HG03066 (cell line): ENCODE data around the gene MCF2L2.

Experiments used
- ATAC-seq: cut with Tn5 transposase; IDR thresholded peaks from one replicate; pipeline ENCODE4 v1.9.1; 2021; ENCODE audit warnings: low read depth; ENCODE audit not compliant: unreplicated experiment

Gene MCF2L2

GRCh38 chr3:183213415-183214276, 214.8 kb downstream of the MCF2L2 start:
- no peak for ATAC-seq

- ATAC-seq, result no peak
Measured at GRCh38 chr3:183212565-183212964, 215.9 kb downstream of the MCF2L2 start.

GRCh38 chr3:183212096-183212495, 216.3 kb downstream of the MCF2L2 start:
- no peak for ATAC-seq

GRCh38 chr3:183211352-183211751, 217.1 kb downstream of the MCF2L2 start:
- ATAC-seq, result no peak

- no peak for ATAC-seq
Measured at GRCh38 chr3:183210862-183211341, 217.5 kb downstream of the MCF2L2 start.

GRCh38 chr3:183210341-183210740, 218.1 kb downstream of the MCF2L2 start:
- ATAC-seq, result no peak

- ATAC-seq, result no peak
Measured at GRCh38 chr3:183208800-183209199, 219.6 kb downstream of the MCF2L2 start.

- no peak for ATAC-seq
Measured at GRCh38 chr3:183208260-183208659, 220.2 kb downstream of the MCF2L2 start.

- ATAC-seq, result no peak
Measured at GRCh38 chr3:183203670-183204069, 224.7 kb downstream of the MCF2L2 start.

GRCh38 chr3:183202004-183202722, 226.3 kb downstream of the MCF2L2 start:
- no peak for ATAC-seq

- ATAC-seq, result no peak
Measured at GRCh38 chr3:183198939-183199338, 229.5 kb downstream of the MCF2L2 start.

GRCh38 chr3:183197734-183198133, 230.7 kb downstream of the MCF2L2 start:
- ATAC-seq, result no peak

GRCh38 chr3:183195266-183195665, 233.2 kb downstream of the MCF2L2 start:
- ATAC-seq, result no peak

- ATAC-seq, result no peak
Measured at GRCh38 chr3:183193762-183194689, 234.4 kb downstream of the MCF2L2 start.

- no peak for ATAC-seq
Measured at GRCh38 chr3:183192650-183193300, 235.6 kb downstream of the MCF2L2 start.

GRCh38 chr3:183189641-183190040, 238.8 kb downstream of the MCF2L2 start:
- ATAC-seq, result no peak

GRCh38 chr3:183188895-183189462, 239.4 kb downstream of the MCF2L2 start:
- ATAC-seq, result no peak

- no peak for ATAC-seq
Measured at GRCh38 chr3:183185696-183186095, 242.7 kb downstream of the MCF2L2 start.

GRCh38 chr3:183182732-183183610, 245.4 kb downstream of the MCF2L2 start:
- ATAC-seq, result no peak
